NOMO-1 treated with DMSO at 0.1 percent for 48 hours (cell line): ENCODE results near the gene CCDC169.
"Not testable (repeated sequence)": the region's sequence is repeated elsewhere in the genome, so short reads cannot be mapped to it uniquely, and the experiment has no call there.

Experiments
- DNase-seq: peaks from one replicate; lab custom pipeline; 2025; ENCODE audit not compliant: unreplicated experiment; lab: John Stamatoyannopoulos, UW

CCDC169 gene

GRCh38 chr13:36319793-36320192 is 22.2 kb upstream of the CCDC169 start:
- peak; percentile 10 for DNase-seq

- no peak for DNase-seq
Observed at GRCh38 chr13:36313047-36313969, 15.7 kb upstream of the CCDC169 start.

- DNase-seq, result no peak
Observed at GRCh38 chr13:36310417-36311108, 12.9 kb upstream of the CCDC169 start.

- no peak for DNase-seq
Observed at GRCh38 chr13:36302289-36302688, 4.7 kb upstream of the CCDC169 start.

GRCh38 chr13:36299469-36299868 is 1.9 kb upstream of the CCDC169 start:
- DNase-seq, result not testable (repeated sequence)

- no peak for DNase-seq
Observed at GRCh38 chr13:36298535-36299068, 988 bp upstream of the CCDC169 start.

GRCh38 chr13:36294096-36294495 is 3.5 kb downstream of the CCDC169 start:
- no peak for DNase-seq

GRCh38 chr13:36293497-36293896 is 4.1 kb downstream of the CCDC169 start:
- DNase-seq, result no peak

GRCh38 chr13:36288794-36289391 is 8.7 kb downstream of the CCDC169 start:
- DNase-seq, result peak; percentile 8

- no peak for DNase-seq
Observed at GRCh38 chr13:36286006-36286405, 11.6 kb downstream of the CCDC169 start.

GRCh38 chr13:36282821-36283432 is 14.7 kb downstream of the CCDC169 start:
- DNase-seq, result no peak

GRCh38 chr13:36275190-36276002 is 22.2 kb downstream of the CCDC169 start:
- peak; percentile 44 for DNase-seq

- DNase-seq, result no peak
Observed at GRCh38 chr13:36273431-36273830, 24.2 kb downstream of the CCDC169 start.

GRCh38 chr13:36261976-36262375 is 35.6 kb downstream of the CCDC169 start:
- DNase-seq, result no peak

- DNase-seq, result no peak
Observed at GRCh38 chr13:36261011-36261410, 36.6 kb downstream of the CCDC169 start.

- no peak for DNase-seq
Observed at GRCh38 chr13:36259361-36260137, 38.1 kb downstream of the CCDC169 start.

- DNase-seq, result no peak
Observed at GRCh38 chr13:36258831-36259230, 38.8 kb downstream of the CCDC169 start.

GRCh38 chr13:36251526-36251925 is 46.1 kb downstream of the CCDC169 start:
- DNase-seq, result peak; percentile 56

GRCh38 chr13:36251017-36251416 is 46.6 kb downstream of the CCDC169 start:
- no peak for DNase-seq
